SKM-1 treated with dmso at 0.1 percent for 144 hours (cell line): ENCODE results near the gene NRP1.

Source experiments
- DNase-seq: peaks from one replicate; lab custom pipeline; 2025; ENCODE audit not compliant: unreplicated experiment; lab: John Stamatoyannopoulos, UW

NRP1 gene

DNA sequence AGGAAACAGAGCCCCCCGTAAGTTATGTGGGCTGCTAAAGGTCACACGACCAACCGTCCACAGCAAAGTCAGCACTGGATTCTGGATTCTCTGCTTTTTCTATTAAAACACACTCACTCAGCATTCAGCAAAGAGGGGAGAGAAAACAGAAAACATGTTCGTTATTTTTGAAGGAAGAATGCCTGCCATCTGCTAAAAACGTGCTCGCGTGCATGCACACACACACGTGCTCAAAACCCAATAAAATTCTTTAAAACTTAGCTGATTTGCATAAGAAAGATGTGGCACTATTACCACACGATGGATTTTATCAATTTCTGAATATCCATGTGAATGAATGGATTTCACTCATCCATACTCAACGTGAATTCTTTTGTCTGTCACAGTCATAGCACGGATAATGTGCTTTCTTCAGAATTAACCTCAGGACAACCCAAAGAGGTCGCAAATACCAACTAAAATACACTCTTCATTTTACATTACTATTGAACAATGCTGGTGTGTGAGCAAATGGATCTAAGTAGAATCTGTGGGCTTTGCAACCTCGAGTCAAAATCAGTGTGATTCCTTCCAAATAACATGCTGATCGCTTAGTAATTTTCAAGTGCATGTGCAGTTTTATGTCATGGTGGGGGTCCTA, 40.8 kb downstream of the NRP1 start:
- no peak for DNase-seq

DNA sequence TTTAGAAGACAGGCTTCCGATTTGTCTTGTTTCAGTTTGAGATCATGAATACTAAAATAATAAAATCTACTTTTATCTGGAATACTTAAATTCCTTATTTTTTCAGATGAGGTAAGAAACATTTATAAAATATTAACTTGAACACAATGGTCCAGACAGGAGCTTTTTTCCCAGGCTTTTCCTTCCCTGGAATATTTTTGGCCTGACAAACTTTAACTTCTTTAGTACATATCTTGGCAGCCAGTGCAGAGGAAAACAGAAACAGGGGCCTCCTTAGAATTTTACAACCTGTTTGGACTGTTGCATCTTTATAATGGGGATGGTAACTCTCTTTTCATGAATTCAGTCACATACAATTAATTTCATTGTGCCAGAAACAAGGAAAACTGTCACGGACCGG, 41.4 kb downstream of the NRP1 start:
- no peak for DNase-seq

DNA sequence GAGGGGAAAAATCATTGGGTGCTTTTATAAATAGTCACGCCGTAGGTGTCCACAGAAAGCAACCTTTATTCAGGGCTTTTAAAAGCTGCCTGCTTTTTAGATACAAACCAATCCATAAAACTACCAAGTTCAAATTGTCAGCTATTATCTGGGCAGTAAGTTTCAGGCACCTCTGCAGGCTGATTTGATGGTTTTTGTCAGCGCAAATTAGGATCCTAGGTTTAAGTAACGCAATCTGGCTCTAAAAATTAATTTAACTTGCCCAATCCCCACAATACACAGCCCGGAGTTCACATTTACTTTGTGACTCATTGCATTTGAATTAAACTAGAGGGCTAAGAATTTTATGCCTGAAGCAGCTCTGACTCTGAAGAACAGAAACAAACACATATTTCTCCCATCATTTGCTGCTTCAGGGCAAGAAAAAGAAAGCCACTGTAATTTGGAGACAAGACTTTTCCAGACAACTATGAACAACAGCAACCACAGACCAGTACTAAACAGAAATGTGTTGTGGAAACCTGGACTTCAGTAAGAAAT, 43.3 kb downstream of the NRP1 start:
- DNase-seq = no peak

DNA sequence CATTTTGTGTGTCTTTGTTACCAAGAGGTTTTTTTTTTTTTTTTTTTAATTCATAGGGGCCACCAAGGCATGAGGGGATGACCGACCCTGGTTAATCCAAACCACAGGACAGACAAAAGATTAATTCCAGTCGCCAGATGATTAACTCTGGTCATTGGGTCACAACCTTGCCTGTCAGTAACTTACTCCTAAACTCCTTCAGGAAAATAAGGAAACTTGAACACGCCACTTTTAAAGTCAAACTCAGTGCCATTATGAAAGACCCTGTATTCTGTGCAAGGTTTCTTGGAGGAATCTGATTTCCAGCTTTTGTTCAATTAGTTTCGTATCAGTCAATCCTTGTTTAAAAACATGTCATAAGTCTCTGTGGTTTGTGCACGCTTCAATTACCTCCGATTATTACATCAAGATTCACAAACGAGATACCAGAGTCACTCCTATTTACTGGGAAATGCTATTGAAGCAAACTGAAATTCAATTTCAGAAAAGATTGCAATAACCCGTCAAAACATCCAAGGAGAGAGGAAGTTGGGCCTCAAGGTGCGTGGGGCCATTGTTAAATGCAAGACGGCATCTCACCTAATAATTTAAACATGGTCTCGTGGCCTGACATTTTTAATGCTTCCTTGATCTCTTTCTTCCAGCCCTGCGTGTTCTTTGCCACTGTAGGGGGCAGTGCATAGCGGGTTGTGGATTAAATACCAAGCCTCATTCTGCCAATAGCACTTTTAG, 44.0 kb downstream of the NRP1 start:
- DNase-seq = no peak

DNA sequence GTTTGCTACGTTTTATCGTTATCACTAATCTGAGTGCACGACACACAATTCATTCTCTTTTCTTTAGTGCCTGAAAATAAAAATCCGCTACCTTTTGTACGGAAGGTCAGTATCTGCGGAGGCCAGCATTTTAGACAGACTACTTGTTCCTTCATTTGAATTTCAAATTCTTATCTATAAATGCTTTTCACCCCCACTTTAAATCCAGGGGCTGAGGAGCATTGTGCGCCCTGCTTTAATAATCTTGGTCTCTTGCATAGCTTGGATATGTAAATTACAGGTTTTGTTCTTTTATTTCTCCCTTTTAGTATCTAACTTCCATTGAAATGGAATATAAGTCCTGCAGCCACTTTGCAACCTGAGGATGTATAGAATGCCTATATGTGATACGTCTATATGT, 44.7 kb downstream of the NRP1 start:
- DNase-seq = no peak

DNA sequence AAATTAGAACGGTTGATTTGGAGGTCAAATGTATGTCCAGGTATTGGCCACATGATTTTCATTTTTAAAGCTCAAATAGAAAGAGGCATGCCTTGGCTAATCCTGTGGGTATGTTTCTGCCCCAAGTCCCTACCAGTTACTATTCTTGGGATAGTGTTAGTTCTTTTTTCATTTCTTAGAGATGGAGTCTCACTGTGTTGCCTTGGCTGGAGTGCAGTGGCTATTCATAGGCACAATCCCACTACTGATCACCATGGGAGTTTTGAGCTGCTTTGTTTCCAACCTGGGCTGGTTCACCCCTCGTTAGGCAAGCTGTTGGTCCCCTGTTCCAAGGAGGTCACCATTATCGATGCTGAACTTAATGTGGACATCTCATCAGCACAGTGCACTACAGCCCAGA, 46.3 kb downstream of the NRP1 start:
- no peak for DNase-seq

DNA sequence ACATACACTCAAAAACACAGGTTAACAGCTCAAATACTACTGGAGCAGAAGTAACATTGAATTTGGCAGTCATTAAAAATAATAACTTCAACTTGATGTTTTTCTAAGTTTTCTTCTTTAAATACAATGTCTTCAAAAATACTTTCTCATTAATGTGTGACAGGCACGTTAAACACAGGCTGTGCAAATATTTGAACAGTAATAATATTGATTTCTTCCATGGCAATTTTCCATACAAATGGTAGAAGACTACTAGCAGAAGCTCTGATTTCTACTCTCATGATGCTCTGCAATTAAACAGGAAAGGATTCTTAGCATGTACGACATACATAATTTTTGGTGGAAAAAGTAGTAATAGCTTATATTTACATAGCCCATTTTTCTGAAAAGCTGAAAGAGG, 47.4 kb downstream of the NRP1 start:
- no peak for DNase-seq

DNA sequence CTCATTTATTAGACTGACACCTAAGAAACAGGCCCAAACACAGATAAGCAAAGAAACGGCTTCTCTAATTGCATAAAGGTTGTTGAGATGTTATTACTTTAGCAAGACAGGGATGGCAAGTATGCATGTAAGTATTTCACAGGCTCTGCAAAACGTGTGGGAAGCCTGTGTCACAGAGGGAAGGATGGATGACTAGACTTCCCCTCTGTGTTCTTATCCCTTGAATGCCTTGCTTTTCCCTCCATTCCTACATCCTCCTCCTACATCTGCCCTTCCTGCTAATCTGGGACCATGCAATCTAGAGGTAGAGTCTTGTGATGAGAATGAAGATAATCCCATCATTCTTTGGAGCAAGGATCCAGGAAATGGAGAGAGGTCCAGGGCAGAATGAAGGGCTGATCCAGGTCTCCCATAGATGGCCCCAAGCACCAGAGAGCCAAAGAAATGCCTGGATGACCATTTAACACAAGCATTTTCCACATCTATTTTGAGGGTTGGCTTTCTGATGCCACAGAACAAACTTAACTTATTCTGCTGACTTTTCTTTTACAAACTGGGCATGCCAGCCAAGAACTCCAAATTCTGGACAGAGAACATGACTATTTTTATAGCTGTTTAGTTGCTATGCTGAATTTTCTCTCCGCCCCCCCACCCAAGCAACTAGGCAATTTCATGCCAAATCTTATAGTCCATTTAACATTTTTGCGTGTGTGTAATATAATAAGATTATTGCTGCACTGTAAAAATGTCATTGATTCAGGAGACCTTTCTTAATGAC, 48.1 kb downstream of the NRP1 start:
- DNase-seq = no peak

DNA sequence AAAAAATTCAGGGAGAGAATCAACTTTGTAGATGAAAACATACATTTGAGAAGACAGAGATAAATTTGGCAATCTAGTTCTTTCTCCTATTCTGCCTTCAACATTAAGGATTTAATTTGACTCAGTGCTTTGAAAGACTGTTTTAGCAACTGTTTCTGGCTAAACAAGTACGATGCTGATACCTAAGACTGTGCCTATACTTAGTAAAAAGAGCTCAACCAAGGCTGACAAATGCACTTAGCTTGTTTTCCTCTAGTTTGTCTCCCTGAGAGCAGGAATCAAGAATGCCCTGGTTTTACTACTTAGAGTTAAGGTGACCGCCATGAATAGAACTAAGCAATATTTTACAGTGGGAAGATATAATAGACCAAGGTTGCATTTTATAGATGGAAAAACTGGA, 49.5 kb downstream of the NRP1 start:
- no peak for DNase-seq

DNA sequence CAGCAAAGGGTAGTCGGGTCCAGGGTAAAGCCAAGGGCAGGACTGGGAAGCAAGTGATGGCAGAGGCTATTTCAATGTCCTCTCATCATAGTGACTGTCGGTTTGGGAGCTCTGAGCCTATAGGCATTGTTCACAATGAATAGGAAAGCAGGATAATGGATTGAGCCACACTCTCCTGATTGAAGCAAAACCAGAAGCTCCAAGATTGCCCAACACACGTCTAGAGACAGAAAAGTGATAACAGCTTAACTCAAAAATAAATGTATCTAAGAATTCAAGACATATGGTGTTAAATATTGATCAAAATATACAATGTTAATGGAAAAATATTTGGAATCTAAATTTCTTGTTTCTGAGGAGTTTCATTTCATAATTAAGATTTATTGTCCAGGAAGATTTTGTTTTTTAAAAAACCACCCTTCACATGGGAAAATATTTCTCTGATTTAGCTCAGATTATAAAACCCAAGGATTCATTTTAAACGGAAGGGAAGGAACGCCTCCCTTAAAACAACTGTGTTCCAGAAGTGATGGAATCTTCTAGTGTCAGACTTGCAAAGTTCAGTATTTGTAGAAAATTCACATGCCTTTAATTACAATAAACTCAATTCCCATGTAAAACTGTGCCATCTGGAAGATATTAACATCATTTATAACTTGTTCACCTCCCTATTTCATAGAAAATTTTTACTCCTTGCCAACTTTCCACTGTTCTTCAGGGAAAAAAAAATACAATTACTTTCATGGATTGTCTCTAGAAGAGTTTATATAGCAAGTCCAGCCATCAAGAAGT, 54.5 kb downstream of the NRP1 start:
- DNase-seq = no peak

DNA sequence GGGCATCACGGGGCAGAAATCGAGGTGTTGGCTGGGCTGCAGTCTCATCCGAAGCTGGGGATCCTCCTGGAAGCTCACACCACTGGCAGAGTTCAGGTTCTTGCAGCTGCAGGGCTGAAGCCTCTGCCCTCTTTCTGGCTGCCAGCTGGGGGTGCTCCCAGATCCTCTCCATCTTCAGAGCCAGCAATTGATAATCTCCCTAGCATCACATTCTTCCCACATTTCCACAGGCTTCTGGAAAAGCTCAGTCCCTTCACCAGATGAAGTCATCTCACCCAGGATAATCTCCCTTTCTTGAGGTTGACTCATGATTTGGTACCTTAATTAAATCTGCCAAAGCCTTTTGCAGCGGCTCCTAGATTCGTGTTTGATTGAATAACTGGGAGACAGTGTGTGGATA, 55.2 kb downstream of the NRP1 start:
- DNase-seq = no peak

DNA sequence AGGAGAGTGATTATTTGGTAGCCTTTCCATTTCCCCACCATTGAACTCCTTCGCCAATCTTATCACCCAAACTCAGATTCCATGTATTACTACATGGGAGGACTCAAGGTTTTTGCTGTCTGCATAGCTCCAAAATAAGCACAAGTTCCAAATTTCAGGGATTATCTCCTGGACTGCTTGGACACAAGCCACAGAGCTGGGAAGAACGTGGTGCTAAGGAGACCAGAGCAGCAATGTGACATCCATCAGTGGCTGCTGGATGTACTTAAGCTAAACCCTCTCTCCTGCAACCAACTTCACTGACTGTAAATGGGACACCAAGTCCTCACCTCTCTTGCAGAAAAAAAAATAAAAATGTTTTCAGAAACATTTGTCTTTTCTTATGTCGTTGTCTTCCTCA, 56.3 kb downstream of the NRP1 start:
- DNase-seq = no peak

DNA sequence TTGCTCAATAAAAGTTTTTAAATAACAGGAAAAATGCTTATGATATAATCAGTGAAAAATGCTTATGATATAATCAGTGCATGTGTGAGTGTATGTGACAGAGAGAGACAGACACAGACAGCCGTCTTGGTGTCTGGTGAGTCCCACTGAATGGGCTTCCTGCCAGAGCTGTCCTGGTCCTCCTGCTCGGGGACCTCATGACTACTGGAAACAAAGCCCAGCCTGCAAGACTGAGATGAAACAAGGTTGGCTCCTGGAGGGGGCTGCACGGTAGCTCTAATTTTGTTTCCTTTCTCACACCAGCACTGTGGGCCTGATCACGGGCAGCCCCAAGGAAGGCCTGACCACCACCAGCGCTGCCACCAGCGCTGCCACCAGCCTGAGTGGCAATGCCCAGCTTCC, 57.3 kb downstream of the NRP1 start:
- DNase-seq = no peak

DNA sequence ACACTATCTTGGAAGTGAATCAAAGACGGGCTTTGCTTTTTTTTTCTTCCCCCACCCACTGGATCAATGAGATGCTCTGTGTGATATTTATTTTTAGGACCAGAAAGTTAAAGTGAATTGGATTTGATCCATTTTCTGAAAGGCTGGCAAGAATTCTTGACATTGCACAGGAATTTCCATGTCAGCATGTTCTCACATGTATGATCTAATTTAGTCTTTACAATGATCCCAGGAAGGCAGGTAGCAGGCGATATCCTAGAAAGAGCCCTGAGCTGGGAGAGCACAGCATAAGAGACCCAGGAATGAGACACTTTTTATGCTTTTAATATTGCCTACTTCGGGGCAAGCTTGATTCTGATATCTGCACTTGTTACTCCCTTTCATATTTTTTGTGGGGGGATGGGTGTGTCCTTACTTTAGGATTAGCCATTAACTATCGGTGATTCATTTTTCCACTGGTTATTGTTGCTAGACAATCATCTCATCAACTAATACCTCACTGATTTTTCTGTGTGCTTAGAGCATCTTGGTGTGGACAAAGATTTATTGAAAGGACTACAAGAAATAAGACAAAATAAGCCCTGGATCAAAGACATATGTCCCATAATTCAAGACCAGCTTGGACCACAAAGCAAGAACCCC, 58.1 kb downstream of the NRP1 start:
- DNase-seq = no peak

DNA sequence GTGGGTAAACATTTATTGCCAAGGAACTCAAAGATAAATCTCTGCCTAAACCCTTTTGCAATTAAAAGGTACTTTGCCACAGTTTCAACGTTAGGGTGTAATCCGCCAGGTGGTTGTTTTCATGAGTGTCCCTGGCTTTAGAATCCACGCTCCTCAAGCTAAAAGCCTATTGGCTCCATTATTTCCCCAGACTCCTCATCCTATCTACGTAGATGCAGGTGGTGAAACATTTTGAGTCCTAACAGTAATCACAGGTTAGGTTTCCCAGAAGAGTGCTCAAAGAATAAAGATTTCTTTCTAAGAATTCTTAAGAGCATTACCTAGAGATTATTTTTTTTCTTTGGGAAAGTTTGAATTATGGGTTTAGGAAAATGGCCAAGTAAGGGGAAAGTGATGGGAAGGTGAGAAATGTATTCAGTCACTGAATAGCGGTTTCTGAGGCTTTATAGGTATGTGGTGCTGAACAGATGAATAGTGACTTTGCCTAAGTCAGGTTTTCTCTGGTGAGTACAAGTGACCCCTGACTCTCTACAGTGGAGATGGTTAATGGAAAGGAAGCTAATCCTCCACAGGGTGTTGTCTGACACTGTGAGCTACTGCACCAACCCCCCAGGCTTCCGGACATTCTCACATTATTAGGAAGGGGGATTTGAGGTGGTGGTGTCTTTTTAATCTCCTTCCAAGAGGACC, 60.2 kb downstream of the NRP1 start:
- DNase-seq = no peak

DNA sequence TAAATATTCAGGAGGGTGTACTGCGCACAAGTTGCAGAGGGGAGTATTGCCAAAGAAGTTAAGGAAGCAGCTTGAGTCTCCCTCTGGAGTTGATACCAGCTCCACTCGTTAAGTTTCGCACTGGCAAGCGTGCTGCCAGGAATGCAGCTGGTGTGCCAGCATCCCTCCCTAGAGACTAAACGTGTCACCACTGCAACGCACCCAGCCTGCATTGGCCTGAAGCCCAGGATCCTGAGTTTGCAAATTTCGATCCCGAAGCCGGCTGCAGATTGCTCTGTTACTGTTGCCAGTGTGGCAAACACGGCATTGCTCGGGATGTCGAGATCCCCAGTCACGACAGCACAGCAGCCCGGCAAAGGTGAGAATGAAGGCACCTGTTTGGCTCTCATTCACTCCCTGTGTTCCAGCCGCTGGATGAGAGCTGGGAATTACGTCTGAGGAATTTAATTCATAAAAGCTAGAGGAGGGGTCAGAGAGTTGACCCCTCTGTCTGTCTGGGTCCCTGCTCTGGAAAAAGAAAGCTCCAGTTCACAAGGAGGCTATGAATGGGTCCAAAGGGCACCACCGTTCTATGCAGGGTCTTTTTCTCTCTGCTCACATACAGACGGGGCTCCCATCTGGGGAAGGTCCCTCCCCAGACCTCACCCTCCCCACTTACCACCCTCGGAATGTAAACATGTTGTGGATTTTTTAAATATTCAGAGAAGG, 61.0 kb downstream of the NRP1 start:
- no peak for DNase-seq

DNA sequence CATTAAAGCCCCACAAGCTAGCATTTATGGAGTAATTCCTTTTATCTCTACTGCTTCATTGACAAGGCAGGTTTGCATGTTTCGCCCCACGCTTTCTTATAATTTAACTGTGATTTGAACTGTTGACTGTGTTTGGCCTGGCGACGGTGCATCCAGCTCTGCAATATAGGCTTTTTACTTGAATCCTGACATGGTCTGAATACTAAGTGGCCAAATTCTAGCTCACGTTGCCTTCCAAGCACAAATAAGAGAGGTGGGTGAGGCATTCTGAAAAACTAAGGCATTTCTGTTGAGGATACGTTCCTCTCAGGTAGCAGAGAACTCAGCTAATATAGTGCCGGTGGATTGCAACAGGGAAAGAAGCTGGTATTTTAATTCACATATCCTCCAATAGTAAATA, 61.8 kb downstream of the NRP1 start:
- DNase-seq = no peak

DNA sequence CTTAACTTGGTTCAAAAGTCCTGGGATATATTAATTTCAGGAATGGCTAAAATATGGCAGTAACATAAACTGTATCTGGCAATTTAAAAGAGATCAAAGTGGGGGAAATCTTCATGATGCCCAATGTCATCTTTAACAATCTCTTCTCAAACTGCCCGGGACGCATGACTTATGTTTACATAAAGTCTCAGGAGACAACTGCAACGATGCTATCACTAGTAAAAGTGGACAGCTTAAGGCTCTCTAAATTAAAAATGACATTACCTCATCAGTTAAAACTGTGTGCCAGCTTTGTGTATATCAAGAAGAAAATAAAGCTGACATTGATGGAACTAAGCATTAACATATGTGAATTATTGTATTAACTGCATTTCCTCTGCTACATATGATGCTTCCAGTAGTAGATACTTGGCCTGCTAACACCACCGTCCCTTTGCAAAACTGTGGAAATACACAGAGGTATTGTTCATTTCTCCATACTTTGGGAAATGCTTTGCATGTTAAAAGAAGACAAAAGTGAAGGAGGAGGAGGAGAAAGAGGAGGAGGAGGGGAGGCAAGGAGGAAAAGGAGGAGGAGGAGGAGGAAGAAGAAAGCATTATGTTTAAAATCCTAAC, 62.4 kb downstream of the NRP1 start:
- no peak for DNase-seq

DNA sequence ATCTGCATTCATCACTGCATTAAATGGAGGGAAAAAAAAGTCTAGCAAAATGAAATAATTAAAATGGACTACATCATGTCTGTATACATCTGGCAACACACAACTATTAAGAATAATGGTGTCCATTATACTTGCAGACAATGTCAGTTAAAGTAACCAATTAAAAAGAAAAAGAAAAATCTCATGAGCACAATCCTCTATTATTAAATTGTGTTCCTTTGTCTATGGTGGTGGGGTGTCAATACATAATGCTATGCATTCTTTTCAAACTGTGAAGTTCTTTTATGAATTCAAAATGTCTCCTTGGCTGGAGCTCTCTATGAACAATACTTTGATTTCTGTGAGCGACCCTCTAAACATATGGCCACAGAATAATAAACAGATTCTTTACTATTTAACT, 63.5 kb downstream of the NRP1 start:
- no peak for DNase-seq
